Measurements from ENCODE around the gene ERI3.

DNA sequence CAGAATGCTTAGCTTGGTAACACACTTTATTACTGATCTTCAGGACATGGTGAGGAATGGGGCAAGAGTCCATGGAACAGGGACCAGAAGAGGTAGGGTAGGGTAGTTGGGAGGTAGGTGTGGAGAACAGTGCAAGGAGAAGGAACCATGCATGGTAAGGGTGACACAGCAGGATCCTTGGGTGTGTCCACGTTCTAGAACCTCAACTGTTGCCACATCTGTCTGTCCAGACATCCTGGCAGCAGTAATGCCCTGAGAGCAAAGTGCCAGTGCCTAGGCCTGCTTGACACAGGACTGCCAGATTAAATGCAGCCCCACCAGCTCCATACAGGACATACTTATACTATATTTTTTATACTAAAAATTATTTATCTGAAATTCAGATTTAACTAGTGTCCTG, 127.8 kb downstream of the ERI3 start:
- no peak for TF ChIP-seq POLR2A (IDR thresholded peaks at IDR 0.05)
- TF ChIP-seq, protein P1, sequence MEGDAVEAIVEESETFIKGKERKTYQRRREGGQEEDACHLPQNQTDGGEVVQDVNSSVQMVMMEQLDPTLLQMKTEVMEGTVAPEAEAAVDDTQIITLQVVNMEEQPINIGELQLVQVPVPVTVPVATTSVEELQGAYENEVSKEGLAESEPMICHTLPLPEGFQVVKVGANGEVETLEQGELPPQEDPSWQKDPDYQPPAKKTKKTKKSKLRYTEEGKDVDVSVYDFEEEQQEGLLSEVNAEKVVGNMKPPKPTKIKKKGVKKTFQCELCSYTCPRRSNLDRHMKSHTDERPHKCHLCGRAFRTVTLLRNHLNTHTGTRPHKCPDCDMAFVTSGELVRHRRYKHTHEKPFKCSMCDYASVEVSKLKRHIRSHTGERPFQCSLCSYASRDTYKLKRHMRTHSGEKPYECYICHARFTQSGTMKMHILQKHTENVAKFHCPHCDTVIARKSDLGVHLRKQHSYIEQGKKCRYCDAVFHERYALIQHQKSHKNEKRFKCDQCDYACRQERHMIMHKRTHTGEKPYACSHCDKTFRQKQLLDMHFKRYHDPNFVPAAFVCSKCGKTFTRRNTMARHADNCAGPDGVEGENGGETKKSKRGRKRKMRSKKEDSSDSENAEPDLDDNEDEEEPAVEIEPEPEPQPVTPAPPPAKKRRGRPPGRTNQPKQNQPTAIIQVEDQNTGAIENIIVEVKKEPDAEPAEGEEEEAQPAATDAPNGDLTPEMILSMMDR (IDR thresholded peaks at IDR 0.05) = no peak
